HepG2 (cell line): Measurements from ENCODE around the gene CCL13. TPM values are rescaled to one million over a fixed set of nuclear protein-coding genes. Genes with fewer than 3 reads are reported as not detected.

Source experiments
- ATAC-seq: fragments of 200-7000 bp; cut with Tn5 transposase; 3 replicates; pipeline ENCODE4 v1.9.1; 2020; ENCODE audit warnings: mild to moderate bottlenecking, moderate library complexity
- BruUV-seq: library from RNA; stranded (reverse); fragments of 400-500 nt; replicated peaks from 2 replicates; lab custom pipeline; 2021; lab: Mats Ljungman, UMichigan
- CTCF ChIA-PET: fragments of 300-600 bp; formaldehyde crosslinking; extraction: SDS; loops from one replicate; lab custom pipeline; 2021; ENCODE audit warnings: low total read pairs, inconsistent platforms, low intra/inter-chr PET ratio; lab: Yijun Ruan, JAX
- POLR2A ChIA-PET: fragments of 350-600 bp; sonication (Branson Sonifier 250); formaldehyde crosslinking; loops from one replicate; lab custom pipeline; 2020; ENCODE audit warnings: antibody characterized with exemption, inconsistent platforms; lab: Yijun Ruan, JAX
- DNase-seq: peaks from one replicate; pipeline ENCODE4 v3.0.0-alpha.2; 2015; ENCODE audit warnings: low spot score
- FAIRE-seq: peaks from 3 replicates; lab custom pipeline; 2011; peaks lifted over from hg19 to GRCh38; lab: Jason Lieb, UNC
- H2AFZ ChIP-seq: one replicate; pipeline ENCODE4 v1.6.1; 2011; ENCODE audit warnings: low read length, inconsistent platforms
- H3K27ac ChIP-seq: fragments of 300-600 bp; 3 replicates; pipeline ENCODE4 v1.8.0; 2011; ENCODE audit warnings: mixed run types, mild to moderate bottlenecking, mixed read lengths, low read length, inconsistent platforms; ENCODE audit not compliant: insufficient read depth; ENCODE audit errors: extremely low read length
- H3K27me3 ChIP-seq, 2 experiments: fragments of 200-600 bp in 1 of 2; 2 replicates in 1 of 2; 3 replicates in 1 of 2; pipeline versions ENCODE4 v1.6.0 to v1.8.0; 2011; ENCODE audit warnings: low read length in 2 of 2, mild to moderate bottlenecking in 2 of 2, moderate library complexity in 2 of 2, inconsistent platforms in 1 of 2; ENCODE audit not compliant: insufficient read depth in 2 of 2, control insufficient read depth in 1 of 2
- H3K36me3 ChIP-seq, 2 experiments: fragments of 200-600 bp in 1 of 2; replicated peaks in 1 of 2; 2 replicates in 1 of 2; 3 replicates in 1 of 2; pipeline versions ENCODE4 v1.5.1 to v1.8.0; 2011; ENCODE audit warnings: low read length in 2 of 2, inconsistent platforms in 1 of 2; ENCODE audit not compliant: insufficient read depth in 2 of 2, control insufficient read depth in 1 of 2
- H3K4me1 ChIP-seq: 2 replicates; pipeline ENCODE4 v1.5.1; 2012; ENCODE audit warnings: low read length, inconsistent platforms; ENCODE audit not compliant: insufficient read depth
- H3K4me2 ChIP-seq: 2 replicates; pipeline ENCODE4 v1.6.0; 2011; ENCODE audit warnings: low read depth, low read length, inconsistent platforms
- H3K4me3 ChIP-seq, 3 experiments: fragments of 200-600 bp in 1 of 3; sonication (generic), shearing (Covaris generic) in 1 of 3; replicated peaks in 1 of 3; 2 replicates each; pipeline ENCODE4 v1.5.1; 2011 to 2016; ENCODE audit warnings: low read length in 3 of 3, inconsistent platforms in 2 of 3, low read depth in 2 of 3, mild to moderate bottlenecking in 2 of 3, control low read depth in 1 of 3, mixed read lengths in 1 of 3; ENCODE audit not compliant: insufficient read depth in 1 of 3
- H3K79me2 ChIP-seq: one replicate; pipeline ENCODE4 v1.6.1; 2011; ENCODE audit warnings: low read length, inconsistent platforms; ENCODE audit not compliant: insufficient read depth
- H3K9ac ChIP-seq: 2 replicates; pipeline ENCODE4 v1.6.0; 2011; ENCODE audit warnings: mild to moderate bottlenecking, low read depth, low read length, inconsistent platforms; ENCODE audit not compliant: insufficient read depth
- H3K9me3 ChIP-seq: 2 replicates; pipeline ENCODE4 v1.5.1; 2012; ENCODE audit warnings: mild to moderate bottlenecking, low read length
- H4K20me1 ChIP-seq: 2 replicates; pipeline ENCODE4 v1.6.0; 2011; ENCODE audit warnings: inconsistent platforms, mild to moderate bottlenecking, low read length, moderate library complexity; ENCODE audit not compliant: insufficient read depth
- BRD4 ChIP-seq: sonication (generic); formaldehyde crosslinking; IDR thresholded peaks from 2 replicates; pipeline ENCODE4 v1.4.0; 2020; ENCODE audit warnings: missing genetic modification reagents
- CCAR2 ChIP-seq: fragments of 200-400 bp; formaldehyde crosslinking; optimal IDR thresholded peaks from 2 replicates; pipeline ENCODE3; 2018; ENCODE audit warnings: low read depth, mild to moderate bottlenecking, low read length, moderate library complexity
- ETV5 ChIP-seq: IDR thresholded peaks from 2 replicates; pipeline ENCODE4 v1.6.1; 2018; ENCODE audit warnings: missing biosample characterization, missing genetic modification reagents, inconsistent platforms, borderline replicate concordance
- FLYWCH1 ChIP-seq: sonication (generic); formaldehyde crosslinking; IDR thresholded peaks from 2 replicates; pipeline ENCODE4 v1.8.1; 2023; ENCODE audit warnings: mild to moderate bottlenecking, missing genetic modification reagents
- KDM6A ChIP-seq: IDR thresholded peaks from 2 replicates; pipeline ENCODE4 v1.6.1; 2016; ENCODE audit warnings: low read depth
- KLF9 ChIP-seq: IDR thresholded peaks from 2 replicates; pipeline ENCODE4 v1.6.1; 2016; ENCODE audit warnings: low read depth
- KMT2A ChIP-seq: sonication (generic); formaldehyde crosslinking; IDR thresholded peaks from 2 replicates; pipeline ENCODE4 v1.4.0; 2020; ENCODE audit warnings: missing genetic modification reagents
- NFE2 ChIP-seq: sonication (generic); formaldehyde crosslinking; IDR thresholded peaks from 2 replicates; pipeline ENCODE4 v1.4.0; 2020; ENCODE audit warnings: missing genetic modification reagents
- PPARG ChIP-seq: conservative IDR thresholded peaks from 2 replicates; pipeline ENCODE4 v1.6.1; 2016; ENCODE audit warnings: missing biosample characterization, missing genetic modification reagents
- RBM39 ChIP-seq: fragments of 200-400 bp; formaldehyde crosslinking; IDR thresholded peaks from one replicate; pipeline ENCODE4 v1.6.1; 2018; ENCODE audit warnings: antibody characterized with exemption, mild to moderate bottlenecking, low read depth, low read length; ENCODE audit not compliant: poor library complexity, severe bottlenecking
- ZNF713 ChIP-seq: sonication (generic); formaldehyde crosslinking; IDR thresholded peaks from 2 replicates; pipeline ENCODE4 v1.4.0; 2020; ENCODE audit warnings: mild to moderate bottlenecking, missing genetic modification reagents
- WGBS: methylation state at CpG from one replicate; pipeline ENCODE4 v1.1.6; 2017; ENCODE audit warnings: low lambda C conversion rate; 5-methylcytosine and 5-hydroxymethylcytosine counted together
- in situ Hi-C: cut with HindIII; loops from 2 replicates; pipeline ENCODE4 v1.10.0; 2017; ENCODE audit warnings: low pct_unique_long_range_greater_than_20kb; ENCODE audit not compliant: extremely low pct_ligation_motif_present
- intact Hi-C: fragments of 100-400 bp; cut with micrococcal nuclease; formaldehyde crosslinking; loops from one replicate; pipeline ENCODE4 v1.10.0; 2022; ENCODE audit not compliant: unreplicated experiment
- polyA plus RNA-seq, 8 experiments: library from polyadenylated mRNA; depleted of rRNA in 3 of 8; stranded (reverse) in 7 of 8; unstranded in 1 of 8; fragments of >200 nt; fragmentation: Illumina TruSeq in 4 of 8; extraction: Trizol in 4 of 8; gene quantifications; 2 replicates each; pipeline versions ENCODE4 v1.2.1 to v1.2.3, GENCODE V29; 2011 to 2016; ENCODE audit warnings: low read depth in 4 of 8, missing spikeins in 1 of 8, mixed read lengths in 1 of 8; ENCODE audit not compliant: insufficient read depth in 1 of 8
- total RNA-seq, 5 experiments: library from RNA; depleted of rRNA; stranded (reverse); fragments of >200 nt; fragmentation: Illumina TruSeq; extraction: Trizol; gene quantifications; 2 replicates each; pipeline ENCODE4 v1.2.3, GENCODE V29; 2016; ENCODE audit warnings: low read depth in 1 of 5
- TF ChIP-seq, protein P1 (sequence below): sonication (generic); formaldehyde crosslinking; conservative IDR thresholded peaks from 2 replicates; pipeline ENCODE4 v1.4.0; 2020; ENCODE audit warnings: missing genetic modification reagents
- TF ChIP-seq, protein P2 (sequence below): IDR thresholded peaks from 2 replicates; pipeline ENCODE4 v1.6.1; 2016; ENCODE audit warnings: low read depth, control low read depth
- TF ChIP-seq, protein P3 (sequence below), 2 experiments: sonication (generic) in 1 of 2; formaldehyde crosslinking in 1 of 2; IDR thresholded peaks; 2 replicates each; pipeline versions ENCODE4 v1.5.1 to v1.6.1; 2011 to 2020; ENCODE audit warnings: borderline replicate concordance in 1 of 2, low read depth in 1 of 2, low read length in 1 of 2, mild to moderate bottlenecking in 1 of 2, missing genetic modification reagents in 1 of 2, moderate library complexity in 1 of 2

CCL13 gene
- total and polyA plus RNA-seq, 2 of the 13 experiments (the other 11 are each of a cell fraction or from before 2014, with no cell fraction given): not detected

GRCh38 chr17:34393401-34393800 is 37.1 kb downstream of the CCL13 start:
- DNase-seq (no peak), ATAC-seq (no peak)
- Histone ChIP-seq H3K79me2 (no peaks in the 10 kb centered on the region), H3K9ac (no peak overlapping the region), H4K20me1 (no peaks in the 10 kb centered on the region), H3K4me1 (no peaks in the 10 kb centered on the region), H2AFZ (no peak overlapping the region)
- CTCF ChIA-PET: no interaction called here
- TF ChIP-seq ZNF713 (CRISPR knock-in tag): no peak
- TF ChIP-seq BRD4: no peak
- TF ChIP-seq, protein P1, sequence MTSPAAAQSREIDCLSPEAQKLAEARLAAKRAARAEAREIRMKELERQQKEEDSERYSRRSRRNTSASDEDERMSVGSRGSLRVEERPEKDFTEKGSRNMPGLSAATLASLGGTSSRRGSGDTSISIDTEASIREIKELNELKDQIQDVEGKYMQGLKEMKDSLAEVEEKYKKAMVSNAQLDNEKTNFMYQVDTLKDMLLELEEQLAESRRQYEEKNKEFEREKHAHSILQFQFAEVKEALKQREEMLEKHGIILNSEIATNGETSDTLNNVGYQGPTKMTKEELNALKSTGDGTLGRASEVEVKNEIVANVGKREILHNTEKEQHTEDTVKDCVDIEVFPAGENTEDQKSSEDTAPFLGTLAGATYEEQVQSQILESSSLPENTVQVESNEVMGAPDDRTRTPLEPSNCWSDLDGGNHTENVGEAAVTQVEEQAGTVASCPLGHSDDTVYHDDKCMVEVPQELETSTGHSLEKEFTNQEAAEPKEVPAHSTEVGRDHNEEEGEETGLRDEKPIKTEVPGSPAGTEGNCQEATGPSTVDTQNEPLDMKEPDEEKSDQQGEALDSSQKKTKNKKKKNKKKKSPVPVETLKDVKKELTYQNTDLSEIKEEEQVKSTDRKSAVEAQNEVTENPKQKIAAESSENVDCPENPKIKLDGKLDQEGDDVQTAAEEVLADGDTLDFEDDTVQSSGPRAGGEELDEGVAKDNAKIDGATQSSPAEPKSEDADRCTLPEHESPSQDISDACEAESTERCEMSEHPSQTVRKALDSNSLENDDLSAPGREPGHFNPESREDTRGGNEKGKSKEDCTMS (CRISPR knock-in tag): no peak
- no peak for TF ChIP-seq KMT2A (CRISPR knock-in tag)
- TF ChIP-seq PPARG: no peak
- no peak for TF ChIP-seq KLF9 (CRISPR knock-in tag)
- no peak for TF ChIP-seq KDM6A (CRISPR knock-in tag)
- TF ChIP-seq, protein P2, sequence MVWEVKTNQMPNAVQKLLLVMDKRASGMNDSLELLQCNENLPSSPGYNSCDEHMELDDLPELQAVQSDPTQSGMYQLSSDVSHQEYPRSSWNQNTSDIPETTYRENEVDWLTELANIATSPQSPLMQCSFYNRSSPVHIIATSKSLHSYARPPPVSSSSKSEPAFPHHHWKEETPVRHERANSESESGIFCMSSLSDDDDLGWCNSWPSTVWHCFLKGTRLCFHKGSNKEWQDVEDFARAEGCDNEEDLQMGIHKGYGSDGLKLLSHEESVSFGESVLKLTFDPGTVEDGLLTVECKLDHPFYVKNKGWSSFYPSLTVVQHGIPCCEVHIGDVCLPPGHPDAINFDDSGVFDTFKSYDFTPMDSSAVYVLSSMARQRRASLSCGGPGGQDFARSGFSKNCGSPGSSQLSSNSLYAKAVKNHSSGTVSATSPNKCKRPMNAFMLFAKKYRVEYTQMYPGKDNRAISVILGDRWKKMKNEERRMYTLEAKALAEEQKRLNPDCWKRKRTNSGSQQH (CRISPR knock-in tag): no peak
- TF ChIP-seq NFE2 (CRISPR knock-in tag): no peak
- no peak for TF ChIP-seq FLYWCH1
- no peak for TF ChIP-seq RBM39
- TF ChIP-seq CCAR2: no peak
- TF ChIP-seq, protein P3, sequence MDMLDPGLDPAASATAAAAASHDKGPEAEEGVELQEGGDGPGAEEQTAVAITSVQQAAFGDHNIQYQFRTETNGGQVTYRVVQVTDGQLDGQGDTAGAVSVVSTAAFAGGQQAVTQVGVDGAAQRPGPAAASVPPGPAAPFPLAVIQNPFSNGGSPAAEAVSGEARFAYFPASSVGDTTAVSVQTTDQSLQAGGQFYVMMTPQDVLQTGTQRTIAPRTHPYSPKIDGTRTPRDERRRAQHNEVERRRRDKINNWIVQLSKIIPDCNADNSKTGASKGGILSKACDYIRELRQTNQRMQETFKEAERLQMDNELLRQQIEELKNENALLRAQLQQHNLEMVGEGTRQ (IDR thresholded peaks at IDR 0.05; ENCODE audit: low read depth, low read length): no peak
- TF ChIP-seq, protein P3 (CRISPR knock-in tag; IDR thresholded peaks at IDR 0.05; ENCODE audit: borderline replicate concordance): no peak
- TF ChIP-seq ETV5: no peak
- TF ChIP-seq, all 625 proteins: peak for 0
- in situ Hi-C loops: no loop called here
- no TSS peak for BruUV-seq
- intact Hi-C loops: no loop called here
- H3K4me3 ChIP-seq: no peak overlapping the region
- H3K27me3 ChIP-seq: 0 out of 5 replicates have a peak, but pooled peaks cover 0 to 4% of the 10 kb centered on the region in 2 experiments
- WGBS: 11% methylated on average over 3 of the region's 3 CpGs
- no peak overlapping the region for H3K27ac ChIP-seq
- no peak for FAIRE-seq
- H3K36me3 ChIP-seq: no peaks in the 10 kb centered on the region
- no peak overlapping the region for H3K4me2 ChIP-seq
- POLR2A ChIA-PET: no interaction called here
- H3K9me3 ChIP-seq: no peaks in the 10 kb centered on the region
